ENCODE results near the gene TNNT2.

DNA sequence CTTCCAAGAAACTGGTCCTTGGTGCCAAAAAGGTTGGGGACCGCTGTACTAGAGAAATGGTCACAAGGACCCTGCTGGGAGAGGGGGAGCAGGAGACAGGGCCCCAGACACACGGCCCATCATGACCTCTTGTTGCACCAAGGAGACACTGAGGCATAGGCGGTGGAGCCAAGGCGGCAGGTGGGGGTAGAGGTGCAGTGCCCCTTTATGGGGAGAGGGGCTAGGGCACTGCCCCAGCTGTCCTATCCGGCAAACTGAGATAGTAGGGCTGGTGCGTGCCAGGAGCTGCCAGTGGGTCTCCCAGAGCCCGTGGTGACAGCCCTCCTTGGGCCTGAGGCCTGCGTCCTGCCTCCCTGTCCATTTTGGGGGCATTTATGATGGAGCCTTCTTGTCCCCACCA lies 20.3 kb downstream of the TNNT2 start:
- TF ChIP-seq CTCF (conservative IDR thresholded peaks at IDR 0.05; ENCODE audit: low read length) (no peak), EZH2phosphoT487 (IDR thresholded peaks at IDR 0.05; ENCODE audit: borderline replicate concordance, low read depth, low read length) (no peak)
